Activated CD8-positive, alpha-beta T cell treated with anti-CD3 and anti-CD28 coated beads for 36 hours (primary cell): ENCODE data around the gene VAMP8. TPM values are rescaled to one million over a fixed set of nuclear protein-coding genes. Genes with fewer than 3 reads are reported as not detected.
"Not testable (repeated sequence)": the region's sequence is repeated elsewhere in the genome, so short reads cannot be mapped to it uniquely, and the experiment has no call there.

Source experiments
- ATAC-seq: fragments of 200-7000 bp; cut with Tn5 transposase; one replicate; pipeline ENCODE4 v1.10.0; 2021; ENCODE audit warnings: mild to moderate bottlenecking, moderate library complexity
- CTCF ChIA-PET: fragments of 350-600 bp; sonication (Branson Sonifier 250); formaldehyde crosslinking; loops from one replicate; lab custom pipeline; 2021; ENCODE audit warnings: antibody characterized with exemption; lab: Charles Lee
- POLR2A ChIA-PET: fragments of 350-600 bp; sonication (Branson Sonifier 250); formaldehyde crosslinking; loops from one replicate; lab custom pipeline; 2021; ENCODE audit warnings: antibody characterized with exemption; lab: Charles Lee
- DNase-seq: peaks from one replicate; pipeline ENCODE4 v3.0.0-alpha.2; 2020
- H3K27ac Mint-ChIP-seq: one replicate; pipeline ENCODE4 v1.8.0; 2021; ENCODE audit warnings: mild to moderate bottlenecking, mixed read lengths
- H3K27me3 Mint-ChIP-seq: one replicate; pipeline ENCODE4 v1.8.0; 2021; ENCODE audit warnings: mixed read lengths
- H3K36me3 Mint-ChIP-seq: one replicate; pipeline ENCODE4 v1.8.0; 2021; ENCODE audit warnings: low read depth, mixed read lengths
- H3K4me1 Mint-ChIP-seq: one replicate; pipeline ENCODE4 v1.8.0; 2021; ENCODE audit warnings: low read depth, mixed read lengths
- H3K4me3 Mint-ChIP-seq: one replicate; pipeline ENCODE4 v1.8.0; 2021; ENCODE audit warnings: mild to moderate bottlenecking, moderate library complexity, mixed read lengths
- H3K9me3 Mint-ChIP-seq: one replicate; pipeline ENCODE4 v1.8.0; 2021; ENCODE audit warnings: mixed read lengths
- CTCF ChIP-seq: fragments of 200-600 bp; IDR thresholded peaks from one replicate; pipeline ENCODE4 v1.8.0; 2022; ENCODE audit warnings: antibody characterized with exemption, mild to moderate bottlenecking
- intact Hi-C: fragments of 100-400 bp; cut with micrococcal nuclease; formaldehyde crosslinking; loops from one replicate; pipeline ENCODE4 v1.10.0; 2022
- total RNA-seq, 2 experiments: library from RNA; stranded (reverse); gene quantifications; one replicate each; pipeline ENCODE4 v1.2.3, GENCODE V29; 2021

The VAMP8 gene
- total RNA-seq, 2 experiments from 2014 or later: 84.5 to 91.1 TPM

GRCh38 chr2:85589181-85589580 is 11.8 kb downstream of the VAMP8 start:
- POLR2A ChIA-PET: interaction anchor here (2.9 kb wide), 1 partner anchor 10 kb away, joined by 12 read pairs; no protein-coding TSS in a partner anchor
- Mint-ChIP-seq H3K4me3 (no peak overlapping the region), H3K36me3 (no peaks in the 10 kb centered on the region), H3K27ac (no peak overlapping the region), H3K9me3 (no peaks in the 10 kb centered on the region), H3K27me3 (no peaks in the 10 kb centered on the region), H3K4me1 (peaks cover 24% of the 10 kb centered on the region)
- no peak for TF ChIP-seq CTCF
- intact Hi-C loops: no loop called here
- DNase-seq (no peak), ATAC-seq (no peak)
- CTCF ChIA-PET: interaction anchor here (1.2 kb wide), 2 partner anchors 10 to 12 kb away, joined by 3 read pairs; no protein-coding TSS in a partner anchor

- Mint-ChIP-seq H3K4me3 (no peak overlapping the region), H3K27ac (no peak overlapping the region), H3K27me3 (no peaks in the 10 kb centered on the region), H3K9me3 (no peaks in the 10 kb centered on the region), H3K4me1 (peaks cover 24% of the 10 kb centered on the region), H3K36me3 (no peaks in the 10 kb centered on the region)
- ATAC-seq (no peak), DNase-seq (no peak)
- intact Hi-C loops: no loop called here
- ChIA-PET POLR2A (interaction anchor here (1.1 to 2.5 kb wide), 4 partner anchors 12 to 51 kb away, joined by 3 to 10 read pairs (median 6); partner anchors contain the start of genes C2orf68, MAT2A and VAMP8), CTCF (interaction anchor here (1.2 to 2.0 kb wide), 2 partner anchors 13 kb away, joined by 3 to 6 read pairs; partner anchors contain the start of gene TMEM150A)
- TF ChIP-seq CTCF: no peak
Measured at GRCh38 chr2:85589982-85590791, 12.8 kb downstream of the VAMP8 start.

GRCh38 chr2:85590950-85591349 is 13.6 kb downstream of the VAMP8 start:
- no peak for TF ChIP-seq CTCF
- intact Hi-C loops: no loop called here
- Mint-ChIP-seq H3K9me3 (no peaks in the 10 kb centered on the region), H3K36me3 (peaks cover 4% of the 10 kb centered on the region), H3K4me3 (no peak overlapping the region), H3K27ac (no peak overlapping the region), H3K27me3 (no peaks in the 10 kb centered on the region), H3K4me1 (peaks cover 17% of the 10 kb centered on the region)
- ATAC-seq (no peak), DNase-seq (no peak)
- POLR2A ChIA-PET: interaction anchor here (1.1 to 2.5 kb wide), 4 partner anchors 13 to 52 kb away, joined by 3 to 10 read pairs (median 6); partner anchors contain the start of genes C2orf68, MAT2A and VAMP8
- CTCF ChIA-PET: interaction anchor here (0.7 to 2.0 kb wide), 3 partner anchors 8 to 39 kb away, joined by 3 to 6 read pairs (median 3); partner anchors contain the start of gene TMEM150A

GRCh38 chr2:85591563-85591962 is 14.2 kb downstream of the VAMP8 start:
- Mint-ChIP-seq H3K4me1 (peaks cover 16% of the 10 kb centered on the region), H3K27ac (no peak overlapping the region), H3K27me3 (no peaks in the 10 kb centered on the region), H3K36me3 (peaks cover 4% of the 10 kb centered on the region), H3K4me3 (no peak overlapping the region), H3K9me3 (no peaks in the 10 kb centered on the region)
- no peak for DNase-seq
- ATAC-seq: no peak
- intact Hi-C loops: no loop called here
- ChIA-PET POLR2A (interaction anchor here (1.1 to 2.5 kb wide), 5 partner anchors 13 to 52 kb away, joined by 3 to 10 read pairs (median 8); partner anchors contain the start of genes C2orf68, MAT2A and VAMP8), CTCF (interaction anchor here (0.7 to 2.0 kb wide), 3 partner anchors 7 to 40 kb away, joined by 3 to 6 read pairs (median 3); partner anchors contain the start of gene TMEM150A)
- TF ChIP-seq CTCF: no peak

- H3K4me3 Mint-ChIP-seq, H3K27me3 Mint-ChIP-seq, H3K9me3 Mint-ChIP-seq, H3K27ac Mint-ChIP-seq, DNase-seq, ATAC-seq, H3K36me3 Mint-ChIP-seq, intact Hi-C loops: not testable (repeated sequence)
- ChIA-PET POLR2A (interaction anchor here (0.6 to 2.6 kb wide), 4 partner anchors 9 to 53 kb away, joined by 3 to 10 read pairs (median 5); partner anchors contain the start of genes MAT2A and USP39), CTCF (interaction anchor here (1.2 to 2.0 kb wide), 2 partner anchors 9 to 11 kb away, joined by 4 to 6 read pairs; partner anchors contain the start of gene TMEM150A)
- H3K4me1 Mint-ChIP-seq: peaks cover 23% of the 10 kb centered on the region
Measured at GRCh38 chr2:85592299-85592698, 14.9 kb downstream of the VAMP8 start.
